ENCODE results near the gene NR2F1. TPM values are rescaled to one million over a fixed set of nuclear protein-coding genes. Genes with fewer than 3 reads are reported as not detected.

The NR2F1 gene
- total RNA-seq, 2 donors from 2014 or later: 2.7 to 2.9 TPM

DNA sequence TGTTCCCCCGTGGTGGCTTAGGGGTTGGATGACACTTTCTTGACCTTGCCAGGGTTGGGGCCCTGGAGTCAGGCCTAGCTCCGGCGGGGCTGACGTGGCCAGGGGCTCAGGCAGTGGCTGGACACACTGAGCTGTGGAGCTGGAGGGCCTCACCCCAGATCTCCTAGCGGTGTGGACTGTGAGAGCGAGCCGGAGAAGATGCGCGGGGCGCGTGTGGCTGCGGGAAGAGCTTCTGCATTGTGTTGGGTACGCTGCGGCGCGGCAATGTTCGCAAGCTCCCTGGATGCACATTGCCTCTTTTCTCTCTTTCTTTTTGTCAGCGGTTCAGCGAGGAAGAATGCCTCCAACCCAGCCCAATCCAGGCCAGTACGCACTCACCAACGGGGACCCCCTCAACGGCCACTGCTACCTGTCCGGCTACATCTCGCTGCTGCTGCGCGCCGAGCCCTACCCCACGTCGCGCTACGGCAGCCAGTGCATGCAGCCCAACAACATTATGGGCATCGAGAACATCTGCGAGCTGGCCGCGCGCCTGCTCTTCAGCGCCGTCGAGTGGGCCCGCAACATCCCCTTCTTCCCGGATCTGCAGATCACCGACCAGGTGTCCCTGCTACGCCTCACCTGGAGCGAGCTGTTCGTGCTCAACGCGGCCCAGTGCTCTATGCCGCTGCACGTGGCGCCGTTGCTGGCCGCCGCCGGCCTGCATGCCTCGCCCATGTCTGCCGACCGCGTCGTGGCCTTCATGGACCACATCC, 4.8 kb downstream of the NR2F1 start:
- intact Hi-C loops (cut with DNase I): loop anchor here (10.0 kb wide), 1 partner anchor 327 kb away; no protein-coding TSS in a partner anchor
- DNase-seq: no peak
- H3K27me3 ChIP-seq: peaks cover 49% of the 10 kb centered on the region
- H3K9ac ChIP-seq (ENCODE audit: low read depth in 2 of 2, low read length in 2 of 2): no peak overlapping the region
- no peaks in the 10 kb centered on the region for H3K9me3 ChIP-seq
- H3K27ac ChIP-seq: no peak overlapping the region
- TF ChIP-seq, protein P1, sequence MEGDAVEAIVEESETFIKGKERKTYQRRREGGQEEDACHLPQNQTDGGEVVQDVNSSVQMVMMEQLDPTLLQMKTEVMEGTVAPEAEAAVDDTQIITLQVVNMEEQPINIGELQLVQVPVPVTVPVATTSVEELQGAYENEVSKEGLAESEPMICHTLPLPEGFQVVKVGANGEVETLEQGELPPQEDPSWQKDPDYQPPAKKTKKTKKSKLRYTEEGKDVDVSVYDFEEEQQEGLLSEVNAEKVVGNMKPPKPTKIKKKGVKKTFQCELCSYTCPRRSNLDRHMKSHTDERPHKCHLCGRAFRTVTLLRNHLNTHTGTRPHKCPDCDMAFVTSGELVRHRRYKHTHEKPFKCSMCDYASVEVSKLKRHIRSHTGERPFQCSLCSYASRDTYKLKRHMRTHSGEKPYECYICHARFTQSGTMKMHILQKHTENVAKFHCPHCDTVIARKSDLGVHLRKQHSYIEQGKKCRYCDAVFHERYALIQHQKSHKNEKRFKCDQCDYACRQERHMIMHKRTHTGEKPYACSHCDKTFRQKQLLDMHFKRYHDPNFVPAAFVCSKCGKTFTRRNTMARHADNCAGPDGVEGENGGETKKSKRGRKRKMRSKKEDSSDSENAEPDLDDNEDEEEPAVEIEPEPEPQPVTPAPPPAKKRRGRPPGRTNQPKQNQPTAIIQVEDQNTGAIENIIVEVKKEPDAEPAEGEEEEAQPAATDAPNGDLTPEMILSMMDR (IDR thresholded peaks at IDR 0.05): no peak
- H3K4me3 ChIP-seq: no peak overlapping the region
- no peaks in the 10 kb centered on the region for H3K36me3 ChIP-seq
- H3K4me1 ChIP-seq: no peaks in the 10 kb centered on the region

DNA sequence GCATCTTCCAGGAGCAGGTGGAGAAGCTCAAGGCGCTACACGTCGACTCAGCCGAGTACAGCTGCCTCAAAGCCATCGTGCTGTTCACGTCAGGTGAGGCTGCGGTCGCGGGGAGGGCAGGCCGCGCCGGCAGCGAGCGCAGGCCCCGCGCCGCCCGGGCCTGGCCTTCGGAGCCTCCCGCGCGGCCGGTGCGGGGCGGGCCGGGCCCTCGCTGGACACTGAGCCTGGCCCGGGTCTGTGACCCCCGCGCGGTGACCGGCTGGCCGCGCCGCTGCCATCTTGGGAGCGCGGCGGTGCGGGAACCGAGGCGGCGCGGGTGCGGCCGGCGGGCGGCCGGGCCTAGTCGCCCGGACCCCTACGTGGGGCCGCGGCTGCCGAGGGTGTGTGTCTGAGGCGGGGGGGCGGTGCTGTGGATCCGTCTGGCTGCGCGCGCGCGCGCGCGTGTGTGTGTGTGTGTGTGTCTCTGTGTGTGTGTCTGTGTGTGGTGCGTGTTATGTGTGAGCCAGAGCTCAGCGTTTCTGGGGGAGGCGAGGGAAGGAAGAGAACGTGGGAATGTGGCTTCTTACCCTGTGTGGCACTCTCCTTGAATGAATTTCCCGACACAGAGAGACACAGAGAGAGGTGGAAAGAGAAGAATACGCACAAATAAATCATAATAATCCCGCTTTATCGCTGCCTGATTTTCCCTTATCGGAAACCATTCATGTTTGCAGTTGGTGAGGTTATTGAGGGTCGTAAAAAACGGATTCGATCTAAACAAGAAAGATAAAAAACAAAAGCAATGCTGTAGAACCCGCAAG, 5.5 kb downstream of the NR2F1 start:
- no peaks in the 10 kb centered on the region for H3K36me3 ChIP-seq
- H3K27me3 ChIP-seq: peaks cover 53% of the 10 kb centered on the region
- intact Hi-C loops (cut with DNase I): loop anchor here (10.0 kb wide), 1 partner anchor 326 kb away; no protein-coding TSS in a partner anchor
- no peaks in the 10 kb centered on the region for H3K4me1 ChIP-seq
- no peak for DNase-seq
- no peaks in the 10 kb centered on the region for H3K9me3 ChIP-seq
- no peak overlapping the region for H3K9ac ChIP-seq (ENCODE audit: low read depth in 2 of 2, low read length in 2 of 2)
- H3K27ac ChIP-seq: no peak overlapping the region
- H3K4me3 ChIP-seq: no peak overlapping the region
- TF ChIP-seq, protein P1 (IDR thresholded peaks at IDR 0.05): no peak

DNA sequence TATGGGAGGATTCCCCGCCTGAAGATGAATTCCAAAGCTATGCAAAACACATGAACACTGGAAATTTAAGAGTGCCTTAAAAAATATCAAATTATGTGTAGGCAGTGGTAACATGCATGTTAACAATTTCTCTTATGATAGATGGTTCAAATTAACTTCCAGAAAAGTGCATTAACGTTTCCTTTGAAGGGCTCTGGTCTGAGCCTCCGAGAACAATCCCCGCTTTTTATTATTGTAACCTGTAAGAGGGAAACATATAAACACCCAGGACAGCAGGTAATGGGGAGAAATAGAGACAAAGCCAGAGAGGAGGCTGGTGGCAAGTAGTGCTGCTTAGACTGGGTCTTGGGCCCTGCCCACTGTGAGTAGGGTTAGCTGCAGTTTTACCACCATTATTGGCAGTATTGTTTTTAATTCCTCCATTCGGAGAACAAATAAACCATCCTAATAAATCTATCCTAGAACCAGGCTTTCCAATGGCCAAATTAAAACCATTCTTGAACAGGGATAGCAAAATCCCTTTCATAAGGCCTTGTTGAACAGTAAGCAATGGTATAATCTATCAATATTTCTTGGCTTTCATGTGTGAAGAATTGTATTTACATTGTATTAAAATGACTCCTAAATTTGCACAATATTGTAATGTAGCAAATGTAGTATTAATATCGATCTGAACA, 6.3 kb downstream of the NR2F1 start:
- DNase-seq: no peak
- H3K4me1 ChIP-seq: no peaks in the 10 kb centered on the region
- H3K4me3 ChIP-seq: no peak overlapping the region
- H3K27me3 ChIP-seq: peaks cover 56% of the 10 kb centered on the region
- H3K36me3 ChIP-seq: no peaks in the 10 kb centered on the region
- intact Hi-C loops (cut with DNase I): loop anchor here (10.0 kb wide), 1 partner anchor 326 kb away; no protein-coding TSS in a partner anchor
- TF ChIP-seq, protein P1 (IDR thresholded peaks at IDR 0.05): no peak
- no peak overlapping the region for H3K9ac ChIP-seq (ENCODE audit: low read depth in 2 of 2, low read length in 2 of 2)
- no peaks in the 10 kb centered on the region for H3K9me3 ChIP-seq
- H3K27ac ChIP-seq: no peak overlapping the region

DNA sequence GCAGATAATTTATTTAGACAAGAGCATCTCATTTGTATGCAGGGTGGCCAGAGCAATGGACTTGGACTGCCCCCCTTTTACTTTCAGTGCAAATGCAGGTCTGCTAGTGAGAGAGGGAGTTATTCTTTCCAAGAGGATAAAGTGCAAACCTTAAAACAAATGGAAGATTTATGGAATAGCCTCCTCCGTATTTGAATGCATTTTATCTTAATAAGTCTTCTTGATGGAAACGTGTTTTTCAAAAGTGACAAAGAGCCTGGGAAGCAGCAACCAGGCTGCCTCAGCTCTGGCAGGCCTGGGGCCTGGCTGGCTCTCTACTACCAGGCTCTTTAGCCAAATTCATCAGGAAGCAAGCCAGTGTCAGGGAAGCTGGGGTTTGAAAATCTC, 6.8 kb downstream of the NR2F1 start:
- intact Hi-C loops (cut with DNase I): loop anchor here (10.0 kb wide), 1 partner anchor 325 kb away; no protein-coding TSS in a partner anchor
- Histone ChIP-seq H3K9me3 (no peaks in the 10 kb centered on the region), H3K4me1 (no peaks in the 10 kb centered on the region), H3K27me3 (peaks cover 60% of the 10 kb centered on the region), H3K4me3 (no peak overlapping the region), H3K27ac (no peak overlapping the region), H3K36me3 (no peaks in the 10 kb centered on the region), H3K9ac (ENCODE audit: low read depth in 2 of 2, low read length in 2 of 2) (no peak overlapping the region)
- TF ChIP-seq, protein P1 (IDR thresholded peaks at IDR 0.05): no peak
- DNase-seq: no peak

DNA sequence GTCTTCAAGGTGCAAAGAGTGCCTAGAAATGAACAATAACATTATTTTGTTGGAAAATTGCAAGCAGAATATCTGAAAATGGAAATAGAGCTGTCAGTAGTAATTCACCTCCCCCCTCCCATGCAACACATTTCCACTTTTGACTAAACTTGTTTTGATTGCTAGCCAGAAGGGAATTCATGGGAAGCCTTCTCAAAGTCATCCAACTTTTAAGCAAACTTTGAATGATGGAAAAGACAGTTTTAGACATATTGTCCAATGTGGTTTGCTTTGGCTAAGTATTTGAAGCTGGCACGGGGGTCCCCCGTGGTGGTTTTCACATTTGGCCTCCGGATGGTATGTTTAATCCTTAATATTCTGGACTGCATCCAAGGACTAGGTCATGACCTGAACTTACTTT, 7.5 kb downstream of the NR2F1 start:
- no peaks in the 10 kb centered on the region for H3K9me3 ChIP-seq
- no peaks in the 10 kb centered on the region for H3K4me1 ChIP-seq
- no peaks in the 10 kb centered on the region for H3K36me3 ChIP-seq
- no peak overlapping the region for H3K27ac ChIP-seq
- TF ChIP-seq, protein P1 (IDR thresholded peaks at IDR 0.05): no peak
- intact Hi-C loops (cut with DNase I): no loop called here
- no peak overlapping the region for H3K9ac ChIP-seq (ENCODE audit: low read depth in 2 of 2, low read length in 2 of 2)
- no peak for DNase-seq
- no peak overlapping the region for H3K4me3 ChIP-seq
- peaks cover 62% of the 10 kb centered on the region for H3K27me3 ChIP-seq
